Raji (cell line): ENCODE measurements around the gene DOCK1.

Source experiments
- POLR2A ChIP-seq: IDR thresholded peaks from 2 replicates; pipeline ENCODE4 v1.6.1; 2011; ENCODE audit warnings: low read depth, low read length, control low read depth; ENCODE audit not compliant: insufficient read depth

DOCK1 gene

DNA sequence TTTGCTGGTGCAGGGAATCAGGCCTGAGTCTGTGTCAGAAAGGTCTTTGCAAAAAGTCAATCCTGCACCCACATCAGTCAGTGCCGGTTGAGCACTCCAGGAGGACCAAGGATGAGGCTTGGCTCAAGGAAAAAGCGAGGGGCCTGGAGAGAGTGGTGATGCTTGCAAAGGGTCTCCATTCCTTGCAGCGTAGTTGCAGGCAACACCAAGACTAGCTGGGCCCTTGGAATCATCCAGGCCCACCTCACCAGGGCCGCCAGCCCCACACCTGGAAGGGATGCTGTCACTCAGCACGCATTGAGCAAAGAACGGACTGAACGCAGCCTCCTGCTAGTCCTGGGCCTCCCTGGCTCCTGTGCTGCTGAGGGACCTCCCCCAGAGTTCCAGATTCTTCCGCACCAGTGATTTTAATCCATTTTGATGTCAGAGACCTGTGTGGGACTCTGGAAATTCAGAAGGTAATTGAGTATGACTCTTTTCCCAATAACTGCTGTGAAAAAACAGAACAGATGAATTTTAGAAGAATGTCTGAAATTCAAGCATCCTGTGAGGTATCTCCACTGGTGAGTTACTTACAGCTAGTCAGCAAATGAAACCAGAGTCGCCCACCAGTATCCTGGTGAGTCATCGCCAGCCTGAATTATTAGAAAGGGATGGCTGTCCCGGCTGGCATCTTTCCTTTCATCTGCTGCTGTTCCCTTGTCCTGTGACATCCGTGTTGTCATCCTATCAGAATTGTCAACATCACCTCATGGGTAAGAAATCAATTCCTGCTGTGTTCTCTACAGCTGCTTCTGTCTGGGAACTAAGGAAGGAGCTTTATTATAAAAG, 493.1 kb downstream of the DOCK1 start:
- no peak for TF ChIP-seq POLR2A

- no peak for TF ChIP-seq POLR2A
Observed at GRCh38 chr10:127398971-127399365, 493.7 kb downstream of the DOCK1 start.

DNA sequence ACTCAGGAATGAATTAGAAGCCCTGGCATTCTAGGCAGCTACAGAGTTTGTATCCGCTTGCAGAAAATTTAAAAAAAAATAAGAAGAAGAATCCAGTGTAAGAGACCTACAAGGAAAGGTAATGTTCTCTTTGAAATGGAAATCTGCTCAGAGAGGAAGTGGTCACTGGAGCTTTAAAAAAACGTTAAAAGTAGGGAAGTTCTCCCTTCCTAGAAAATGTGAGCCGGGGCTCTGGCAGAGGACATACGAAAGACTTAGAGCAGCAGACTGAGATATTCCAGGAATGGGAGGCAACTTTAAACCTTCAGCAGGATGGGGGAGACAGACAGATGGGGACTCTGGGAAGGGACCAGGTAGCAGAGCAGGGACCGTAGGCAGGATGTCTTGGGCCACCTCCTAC, 494.4 kb downstream of the DOCK1 start:
- TF ChIP-seq POLR2A, result no peak

GRCh38 chr10:127400216-127400615, 495.0 kb downstream of the DOCK1 start:
- no peak for TF ChIP-seq POLR2A

GRCh38 chr10:127402596-127403409, 497.6 kb downstream of the DOCK1 start:
- TF ChIP-seq POLR2A, result no peak

GRCh38 chr10:127405221-127405620, 500.0 kb downstream of the DOCK1 start:
- no peak for TF ChIP-seq POLR2A

DNA sequence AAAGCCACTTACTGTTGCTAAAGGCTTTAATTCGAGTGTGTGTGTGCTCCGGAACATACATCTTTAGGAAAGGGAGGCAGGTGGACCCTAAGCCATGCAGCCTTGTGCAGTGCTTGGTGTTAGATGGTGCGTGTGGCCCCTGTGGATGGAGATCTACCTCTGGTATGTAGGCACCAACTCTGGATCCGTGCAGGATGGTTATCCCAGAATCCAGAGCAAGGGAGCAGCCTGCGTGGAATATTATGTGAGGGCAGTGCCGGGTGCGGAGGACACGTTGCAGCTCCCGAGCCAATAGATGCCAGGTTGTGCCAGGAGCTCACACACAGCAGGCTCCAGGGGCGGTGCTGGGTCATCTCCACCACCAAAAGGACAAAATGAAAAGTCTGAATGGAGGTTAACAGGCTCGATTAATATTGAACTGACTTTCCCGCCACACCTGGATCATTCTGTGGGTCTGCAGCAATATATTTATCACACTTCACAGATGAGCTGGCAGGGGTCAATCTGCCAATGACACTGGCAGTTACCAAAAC, 500.9 kb downstream of the DOCK1 start:
- TF ChIP-seq POLR2A, result no peak

DNA sequence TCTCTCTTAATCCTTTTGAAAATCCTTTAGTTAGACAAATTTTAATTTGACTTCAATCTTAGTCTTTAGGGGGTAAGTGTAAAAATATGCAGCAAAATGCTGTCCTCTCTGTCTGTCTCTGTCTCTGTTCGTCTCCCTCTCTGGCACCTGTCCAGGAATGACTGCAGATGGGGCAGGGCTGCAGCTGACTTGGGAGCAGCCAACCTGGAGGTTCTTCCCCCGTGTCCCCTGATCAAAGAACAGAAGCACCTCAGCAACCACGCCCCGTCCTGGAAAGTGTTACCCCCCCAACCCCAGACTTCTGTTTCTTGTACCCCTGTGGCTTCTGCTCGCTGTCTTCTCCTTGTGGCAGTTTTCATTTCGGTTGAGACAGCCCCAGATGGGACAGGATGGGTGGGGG, 502.3 kb downstream of the DOCK1 start:
- TF ChIP-seq POLR2A, result no peak

DNA sequence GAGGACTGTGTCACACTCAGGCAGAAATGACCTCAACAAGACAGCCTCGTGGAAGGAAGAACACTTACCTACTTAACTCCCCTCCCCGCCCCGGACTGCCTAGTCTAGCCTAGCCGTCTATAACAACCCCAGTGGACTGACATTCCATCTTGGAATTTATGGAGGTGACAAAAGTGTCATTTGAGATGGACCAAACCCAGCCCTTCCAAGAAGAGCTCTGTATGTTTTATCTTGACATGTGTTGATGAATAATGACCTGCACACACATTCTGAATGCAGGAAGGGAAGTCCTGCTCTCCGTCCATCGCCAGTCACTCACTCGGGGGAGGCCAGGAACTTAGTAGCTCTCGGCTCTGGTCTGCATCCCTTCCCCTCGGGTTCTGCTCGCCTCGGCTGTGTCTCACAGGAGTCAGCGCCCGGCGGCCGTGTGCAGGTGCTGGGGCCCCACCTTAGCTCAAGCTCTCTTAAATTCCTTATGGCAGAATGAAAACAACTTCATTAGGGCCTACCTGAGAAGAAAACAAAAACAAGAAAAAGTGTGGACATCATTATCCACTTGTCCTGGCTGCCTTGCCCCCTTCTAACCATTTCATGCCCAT, 503.0 kb downstream of the DOCK1 start:
- no peak for TF ChIP-seq POLR2A

DNA sequence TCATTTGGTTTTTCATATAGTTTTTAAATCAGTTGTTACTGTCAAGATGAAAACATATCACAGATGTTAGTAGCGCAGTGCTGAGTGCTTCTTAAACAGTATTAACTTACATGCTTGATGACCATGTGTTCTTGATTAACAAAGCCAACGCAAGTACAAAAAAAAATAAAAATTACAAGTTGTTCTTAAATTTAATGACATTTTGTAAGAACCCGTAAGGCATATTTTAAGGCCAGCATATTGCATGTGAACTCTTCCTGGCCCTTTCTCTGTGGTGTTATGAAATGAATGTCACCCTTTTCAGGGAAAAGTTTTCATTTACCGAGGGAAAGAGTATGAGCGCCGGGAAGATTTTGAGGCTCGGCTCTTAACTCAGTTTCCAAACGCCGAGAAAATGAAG, 503.5 kb downstream of the DOCK1 start:
- TF ChIP-seq POLR2A, result no peak

- no peak for TF ChIP-seq POLR2A
Observed at GRCh38 chr10:127410030-127410429, 504.8 kb downstream of the DOCK1 start.

DNA sequence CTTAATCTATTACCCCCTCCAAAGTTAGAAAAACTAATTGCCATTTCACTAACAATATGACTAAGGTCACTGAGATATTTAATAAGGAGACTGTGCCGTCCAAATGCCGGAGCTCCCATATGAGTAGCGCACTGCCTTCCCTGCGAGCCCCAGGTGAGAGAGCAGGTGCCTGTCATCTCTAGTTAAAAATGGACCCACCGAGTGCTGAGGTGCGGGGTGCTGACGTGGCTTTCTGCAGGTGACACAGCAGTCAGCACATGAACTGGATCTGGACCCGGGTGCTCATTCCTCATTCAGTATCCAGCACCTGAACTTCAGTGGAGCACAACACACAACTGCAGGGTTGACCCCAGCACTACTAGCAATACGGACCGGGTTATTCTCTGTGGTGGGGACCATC, 505.8 kb downstream of the DOCK1 start:
- no peak for TF ChIP-seq POLR2A

- TF ChIP-seq POLR2A, result no peak
Observed at GRCh38 chr10:127413326-127413725, 508.1 kb downstream of the DOCK1 start.

DNA sequence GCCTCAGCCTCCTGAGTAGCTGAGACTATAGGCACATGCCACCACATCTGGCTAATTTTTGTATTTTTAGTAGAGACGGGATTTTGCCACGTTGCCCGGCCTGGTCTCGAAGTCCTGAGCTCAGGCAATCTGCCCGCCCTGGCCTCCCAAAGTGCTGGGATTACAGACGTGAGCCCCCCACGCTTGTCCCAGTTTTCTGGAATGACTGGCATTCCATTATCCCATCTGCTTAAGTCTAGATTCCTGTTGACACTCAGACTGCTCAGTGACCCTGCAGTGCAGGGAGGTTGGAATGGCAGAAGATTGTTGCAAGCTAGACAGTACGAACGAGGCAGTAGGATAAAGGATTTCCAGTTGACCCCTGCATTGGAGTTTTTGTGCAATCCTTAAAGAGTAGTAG, 508.8 kb downstream of the DOCK1 start:
- no peak for TF ChIP-seq POLR2A

- TF ChIP-seq POLR2A, result no peak
Observed at GRCh38 chr10:127415116-127415515, 509.9 kb downstream of the DOCK1 start.
